GM19351 (cell line): Measurements from ENCODE around the gene LTA4H.

Experiments used
- ATAC-seq: cut with Tn5 transposase; IDR thresholded peaks from one replicate; pipeline ENCODE4 v1.9.1; 2021; ENCODE audit warnings: mild to moderate bottlenecking, moderate library complexity; ENCODE audit not compliant: unreplicated experiment

Gene LTA4H

GRCh38 chr12:96060041-96060440 is 24.7 kb upstream of the LTA4H start:
- ATAC-seq, result no peak

GRCh38 chr12:96057986-96058553 is 22.7 kb upstream of the LTA4H start:
- ATAC-seq, result no peak

GRCh38 chr12:96056646-96057455 is 21.5 kb upstream of the LTA4H start:
- no peak for ATAC-seq

- no peak for ATAC-seq
These were observed 18.8 kb upstream of the LTA4H start for GRCh38 chr12:96054244-96054610.

- no peak for ATAC-seq
These were observed 18.3 kb upstream of the LTA4H start for GRCh38 chr12:96053476-96054243.

GRCh38 chr12:96051756-96052485 is 16.5 kb upstream of the LTA4H start:
- no peak for ATAC-seq

- ATAC-seq, result no peak
These were observed 14.8 kb upstream of the LTA4H start for GRCh38 chr12:96050139-96050538.

- ATAC-seq, result no peak
These were observed 13.7 kb upstream of the LTA4H start for GRCh38 chr12:96049101-96049500.

- no peak for ATAC-seq
These were observed 13.1 kb upstream of the LTA4H start for GRCh38 chr12:96048393-96048969.

GRCh38 chr12:96047229-96048211 is 12.1 kb upstream of the LTA4H start:
- ATAC-seq, result peak; percentile 78

- ATAC-seq, result no peak
These were observed 11.3 kb upstream of the LTA4H start for GRCh38 chr12:96046543-96047228.

GRCh38 chr12:96045566-96045965 is 10.2 kb upstream of the LTA4H start:
- ATAC-seq, result no peak

GRCh38 chr12:96044943-96045290 is 9.5 kb upstream of the LTA4H start:
- ATAC-seq, result no peak

- no peak for ATAC-seq
These were observed 8.9 kb upstream of the LTA4H start for GRCh38 chr12:96044017-96044942.

- no peak for ATAC-seq
These were observed 5.8 kb upstream of the LTA4H start for GRCh38 chr12:96041181-96041580.

GRCh38 chr12:96040305-96041133 is 5.1 kb upstream of the LTA4H start:
- ATAC-seq, result no peak

- ATAC-seq, result no peak
These were observed 4.1 kb upstream of the LTA4H start for GRCh38 chr12:96039516-96039915.
